Fibroblast of pulmonary artery (primary cell): ENCODE measurements around the gene PGF.

Experiments
- DNase-seq: peaks from one replicate; pipeline ENCODE4 v3.0.0-alpha.2; 2010; ENCODE audit warnings: low read depth
- H3K4me3 ChIP-seq: replicated peaks from 2 replicates; pipeline ENCODE4 v1.5.1; 2011; ENCODE audit warnings: low read depth, mild to moderate bottlenecking, control low read depth, low read length, moderate library complexity
- TF ChIP-seq, protein P1 (sequence below): IDR thresholded peaks from 2 replicates; pipeline ENCODE4 v1.5.1; 2011; ENCODE audit warnings: mild to moderate bottlenecking, control low read depth, low read length, inconsistent platforms; ENCODE audit errors: missing control alignments

PGF gene

DNA sequence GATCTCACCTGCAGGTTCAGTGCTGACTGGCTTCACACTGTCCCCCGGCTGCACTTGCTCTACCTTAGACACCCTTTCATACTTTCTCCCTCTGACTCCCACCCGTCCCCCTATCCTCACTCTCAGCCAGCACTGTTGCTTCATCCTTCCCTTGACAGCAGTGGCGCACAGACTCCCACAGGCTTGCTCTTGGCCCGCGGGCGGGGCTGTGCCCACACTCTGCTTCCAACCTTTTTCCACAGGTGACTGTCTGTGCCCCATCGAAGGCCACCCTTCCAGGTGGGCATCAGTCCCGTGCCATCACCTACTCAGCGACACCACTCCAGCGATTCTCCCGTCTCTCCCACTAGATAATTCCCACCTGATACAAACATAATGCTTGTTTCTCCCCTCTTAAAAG lies 31.3 kb downstream of the PGF start:
- no peak overlapping the region for H3K4me3 ChIP-seq
- TF ChIP-seq, protein P1, sequence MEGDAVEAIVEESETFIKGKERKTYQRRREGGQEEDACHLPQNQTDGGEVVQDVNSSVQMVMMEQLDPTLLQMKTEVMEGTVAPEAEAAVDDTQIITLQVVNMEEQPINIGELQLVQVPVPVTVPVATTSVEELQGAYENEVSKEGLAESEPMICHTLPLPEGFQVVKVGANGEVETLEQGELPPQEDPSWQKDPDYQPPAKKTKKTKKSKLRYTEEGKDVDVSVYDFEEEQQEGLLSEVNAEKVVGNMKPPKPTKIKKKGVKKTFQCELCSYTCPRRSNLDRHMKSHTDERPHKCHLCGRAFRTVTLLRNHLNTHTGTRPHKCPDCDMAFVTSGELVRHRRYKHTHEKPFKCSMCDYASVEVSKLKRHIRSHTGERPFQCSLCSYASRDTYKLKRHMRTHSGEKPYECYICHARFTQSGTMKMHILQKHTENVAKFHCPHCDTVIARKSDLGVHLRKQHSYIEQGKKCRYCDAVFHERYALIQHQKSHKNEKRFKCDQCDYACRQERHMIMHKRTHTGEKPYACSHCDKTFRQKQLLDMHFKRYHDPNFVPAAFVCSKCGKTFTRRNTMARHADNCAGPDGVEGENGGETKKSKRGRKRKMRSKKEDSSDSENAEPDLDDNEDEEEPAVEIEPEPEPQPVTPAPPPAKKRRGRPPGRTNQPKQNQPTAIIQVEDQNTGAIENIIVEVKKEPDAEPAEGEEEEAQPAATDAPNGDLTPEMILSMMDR = no peak
- DNase-seq = no peak

DNA sequence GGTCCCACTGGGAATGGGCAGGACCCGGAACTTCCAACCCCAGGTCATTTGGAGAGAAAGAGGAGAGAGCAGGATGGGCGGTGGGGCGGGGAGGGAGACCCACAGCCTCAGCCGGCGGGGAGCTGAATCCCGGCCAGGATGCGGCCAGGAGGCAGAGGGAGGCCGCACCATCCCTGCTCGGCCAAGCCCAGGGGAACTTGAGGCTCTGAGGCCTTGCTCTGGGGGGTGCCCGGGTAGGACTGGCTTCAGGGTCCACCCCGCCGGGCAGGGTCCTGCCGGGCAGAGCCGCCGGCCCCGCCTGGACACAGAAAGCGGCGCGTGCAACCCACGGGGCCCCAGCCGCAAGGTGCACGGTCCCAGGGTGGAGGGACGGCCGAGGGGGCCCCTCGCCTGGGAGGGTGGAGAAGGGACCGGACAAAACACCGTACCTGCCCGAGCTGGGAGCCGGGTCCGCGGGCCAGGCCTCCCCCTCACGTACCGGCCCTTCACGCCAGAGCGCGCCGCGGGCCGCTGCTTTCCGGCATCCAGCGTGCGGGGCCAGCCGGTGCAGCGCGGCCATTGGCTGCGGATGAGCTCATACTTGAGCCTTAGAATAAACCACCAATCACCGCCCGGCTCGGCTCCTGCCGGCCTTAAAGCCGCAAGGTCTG lies 32.5 kb downstream of the PGF start, which contains the start of gene RPS6KL1:
TSS of gene RPS6KL1 (minus strand) at position 509 of the 650 bp plus-strand sequence. CDS start 1,719 bp downstream, outside the sequence.
- TF ChIP-seq, protein P1 = no peak
- peak; percentile 78 for DNase-seq
- peak within 1 kb of the TSS; percentile 45 for H3K4me3 ChIP-seq

DNA sequence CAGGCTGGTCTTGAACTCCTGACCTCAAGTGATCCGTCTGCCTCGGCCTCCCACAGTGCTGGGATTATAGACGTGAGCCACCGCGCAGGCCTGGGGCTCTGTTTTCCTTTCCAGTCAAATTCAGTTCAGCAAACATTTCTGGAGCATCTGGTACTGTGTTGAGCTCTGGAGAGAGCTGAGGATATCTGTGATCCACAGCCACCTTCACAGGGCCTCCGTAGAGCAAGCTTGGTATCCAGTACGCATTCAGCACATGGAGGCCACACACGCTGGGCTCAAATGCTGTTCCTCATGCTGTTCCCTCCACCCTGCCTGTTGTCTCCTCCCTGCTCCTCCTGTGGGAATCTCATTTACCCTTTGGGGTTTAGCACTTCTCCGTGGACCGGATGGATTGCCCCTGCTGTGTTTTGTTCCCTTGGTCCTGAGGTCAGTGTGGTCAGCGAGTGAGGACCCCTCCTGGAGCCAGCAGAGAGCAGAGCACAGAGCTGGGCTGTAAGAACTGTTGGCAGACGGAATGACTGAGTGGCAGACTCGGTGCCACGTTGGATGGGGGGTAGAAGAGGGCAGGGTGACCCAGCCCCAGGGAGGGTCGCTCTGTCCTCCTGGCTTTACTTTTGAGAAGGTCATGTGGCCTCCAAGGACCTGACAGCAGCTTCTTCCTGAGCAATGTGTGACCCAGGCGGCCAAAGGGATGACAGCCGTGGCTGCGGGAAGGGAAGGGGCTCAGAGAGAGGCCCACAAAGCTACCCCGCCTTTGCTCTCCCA lies 33.2 kb downstream of the PGF start:
- TF ChIP-seq, protein P1 = no peak

DNA sequence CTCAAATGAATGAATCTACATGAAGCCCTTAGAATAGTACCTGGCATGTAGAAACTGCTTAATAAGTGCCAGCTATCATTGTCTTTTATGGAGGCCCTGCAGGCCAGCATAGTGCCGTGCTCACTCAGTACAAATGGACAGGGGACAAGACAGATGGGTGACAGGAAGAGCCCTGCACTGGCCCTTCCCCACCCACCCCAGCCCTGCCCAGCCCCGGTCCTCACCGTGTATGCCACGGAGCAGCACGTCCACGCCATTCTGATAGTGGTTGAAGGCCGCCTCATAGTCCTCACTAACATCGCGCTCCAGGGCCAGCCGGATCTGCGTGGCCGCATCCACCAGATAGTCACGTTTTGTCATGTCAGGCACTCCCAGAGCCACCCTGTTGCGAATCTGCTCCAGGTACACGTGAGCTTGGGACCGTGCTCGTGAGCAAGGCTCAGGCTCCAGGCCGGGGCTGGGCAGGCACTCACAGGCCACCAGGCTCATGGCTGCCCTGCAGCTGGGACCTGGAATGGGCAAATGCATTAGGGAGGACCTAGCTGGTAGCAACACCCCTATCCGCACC lies 34.3 kb downstream of the PGF start:
- no peak overlapping the region for H3K4me3 ChIP-seq
- TF ChIP-seq, protein P1 = no peak
- no peak for DNase-seq

More for the DNA sequence above, 33.2 kb downstream of the PGF start:
- no peak for DNase-seq
- H3K4me3 ChIP-seq = no peak overlapping the region

DNA sequence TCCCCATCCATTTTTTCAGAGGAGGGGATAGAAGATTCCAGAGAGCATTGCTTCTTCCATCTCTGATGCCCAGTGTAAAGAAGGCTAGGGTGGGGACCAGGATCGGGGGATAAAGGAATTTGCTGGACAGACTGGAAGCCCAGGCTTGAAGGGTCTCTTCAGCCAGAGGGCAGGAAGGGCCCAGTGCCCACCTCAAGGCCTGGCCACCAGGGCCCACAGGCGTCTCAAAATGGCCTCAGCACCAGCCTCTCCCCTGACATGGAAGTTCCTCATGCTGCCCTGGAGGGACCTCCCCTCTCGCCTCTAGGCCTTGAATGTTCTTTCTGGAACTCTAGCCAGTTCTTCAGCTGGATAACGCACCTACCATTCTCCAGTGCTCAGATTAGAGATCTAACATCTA lies 35.1 kb downstream of the PGF start:
- no peak for DNase-seq
- TF ChIP-seq, protein P1 = no peak

DNA sequence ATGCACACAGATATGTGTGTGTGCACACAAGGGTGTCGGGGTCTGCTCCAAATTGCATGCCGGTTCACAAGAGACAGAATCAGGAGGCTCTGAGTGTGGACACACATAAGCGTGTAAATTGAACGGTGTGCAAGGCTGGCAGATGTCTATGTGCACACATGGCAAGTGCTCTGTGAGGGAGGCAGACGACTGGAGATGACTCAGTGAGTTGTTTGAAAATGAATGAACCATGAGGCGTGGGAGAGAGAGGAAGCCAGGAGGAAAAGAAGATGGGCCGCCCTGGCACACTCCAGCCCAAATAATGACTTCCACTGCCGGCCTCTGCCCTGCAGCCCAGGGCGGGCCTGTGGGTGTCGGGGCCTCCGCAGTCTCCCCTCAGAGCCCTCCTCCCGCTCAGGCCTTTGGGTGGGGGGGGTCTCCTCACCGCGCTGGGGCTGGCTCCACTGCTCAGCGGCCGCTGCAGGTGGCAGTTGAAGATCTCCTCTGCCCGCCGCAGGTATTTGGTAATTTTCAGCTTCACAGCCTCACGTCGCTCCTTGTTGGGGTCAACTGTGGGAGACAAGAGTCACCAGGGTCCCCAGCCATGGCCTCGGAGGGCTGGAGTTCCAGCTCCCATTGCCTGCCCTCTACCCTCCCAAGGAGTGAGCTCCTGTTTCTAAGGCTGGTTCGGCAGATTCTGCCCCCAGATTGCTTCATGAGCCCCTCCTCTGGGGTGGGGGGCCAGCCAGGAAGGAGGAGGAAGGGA lies 35.8 kb downstream of the PGF start:
- TF ChIP-seq, protein P1 = no peak
- DNase-seq = peak; percentile 57

More for the DNA sequence above, 35.1 kb downstream of the PGF start:
- no peak overlapping the region for H3K4me3 ChIP-seq

More for the DNA sequence above, 35.8 kb downstream of the PGF start:
- no peak overlapping the region for H3K4me3 ChIP-seq
